HCT116 (cell line): ENCODE data around the gene THOP1. TPM values are rescaled to one million over a fixed set of nuclear protein-coding genes. Genes with fewer than 3 reads are reported as not detected.

Experiments
- ATAC-seq: fragments of 200-7000 bp; cut with Tn5 transposase; 2 replicates; pipeline ENCODE4 v1.9.1; 2020; ENCODE audit warnings: mild to moderate bottlenecking, moderate library complexity
- BruUV-seq: library from RNA; stranded (reverse); fragments of 400-500 nt; replicated peaks from 2 replicates; lab custom pipeline; 2021; lab: Mats Ljungman, UMichigan
- CTCF ChIA-PET: fragments of 300-600 bp; sonication (Branson Sonifier 250); formaldehyde crosslinking; loops from one replicate; lab custom pipeline; 2021; ENCODE audit warnings: antibody characterized with exemption; lab: Charles Lee
- POLR2A ChIA-PET: fragments of 300-600, 350-600 bp; sonication (Branson Sonifier 250); formaldehyde crosslinking; loops from one replicate; lab custom pipeline; 2021; ENCODE audit warnings: antibody characterized with exemption; lab: Charles Lee
- RAD21 ChIA-PET, 2 experiments: fragments of 300-600 bp; sonication (Branson Sonifier 250); formaldehyde crosslinking; loops; one replicate each; lab custom pipeline; 2023; ENCODE audit warnings: low total read pairs in 2 of 2; ENCODE audit not compliant: uncharacterized antibody in 2 of 2, unreplicated experiment in 2 of 2, low non-redundant PET in 1 of 2; lab: Charles Lee
- DNase-seq: peaks from one replicate; pipeline ENCODE4 v3.0.0-alpha.2; 2010; ENCODE audit warnings: low read depth, low spot score
- H2AFZ ChIP-seq: fragments of 200-600 bp; shearing (Covaris generic), sonication (generic); 2 replicates; pipeline ENCODE4 v1.6.1; 2017; ENCODE audit warnings: low read depth, mixed run types, mixed read lengths, antibody characterized with exemption, low read length; ENCODE audit not compliant: poor library complexity, severe bottlenecking
- H3K27ac ChIP-seq: 2 replicates; pipeline ENCODE4 v1.5.1; 2012; ENCODE audit warnings: low read depth, low read length
- H3K27me3 ChIP-seq: fragments of 200-600 bp; sonication (generic); 2 replicates; pipeline ENCODE4 v1.6.1; 2016; ENCODE audit warnings: mixed run types, low read length, mixed read lengths; ENCODE audit not compliant: insufficient read depth
- H3K36me3 ChIP-seq, 2 experiments: fragments of 200-500 bp in 1 of 2; fragments of 200-600 bp in 1 of 2; sonication (Bioruptor generic) in 1 of 2; sonication (generic) in 1 of 2; 2 replicates each; pipeline versions ENCODE4 v1.5.1 to v1.6.1; 2014 to 2016; ENCODE audit warnings: low read length in 2 of 2, inconsistent platforms in 1 of 2, mixed read lengths in 1 of 2, mixed run types in 1 of 2; ENCODE audit not compliant: insufficient read depth in 2 of 2, control insufficient read depth in 1 of 2
- H3K4me1 ChIP-seq, 2 experiments: fragments of 200-600 bp in 1 of 2; sonication (generic) in 1 of 2; 2 replicates each; pipeline versions ENCODE4 v1.5.1 to v1.6.1; 2012 to 2017; ENCODE audit warnings: low read length in 2 of 2, inconsistent platforms in 1 of 2, mild to moderate bottlenecking in 1 of 2, mixed read lengths in 1 of 2, mixed run types in 1 of 2, moderate library complexity in 1 of 2; ENCODE audit not compliant: insufficient read depth in 2 of 2, control insufficient read depth in 1 of 2
- H3K4me2 ChIP-seq: fragments of 200-600 bp; sonication (generic); 2 replicates; pipeline ENCODE4 v1.6.1; 2017; ENCODE audit warnings: mixed run types, low read length, mixed read lengths
- H3K4me3 ChIP-seq, 2 experiments: fragments of 200-600 bp in 1 of 2; sonication (generic) in 1 of 2; replicated peaks in 1 of 2; 2 replicates each; pipeline ENCODE4 v1.5.1; 2011 to 2016; ENCODE audit warnings: low read length in 2 of 2, control low read depth in 1 of 2, low read depth in 1 of 2, mild to moderate bottlenecking in 1 of 2, mixed read lengths in 1 of 2, mixed run types in 1 of 2
- H3K79me2 ChIP-seq: fragments of 200-600 bp; sonication (generic); 2 replicates; pipeline ENCODE4 v1.6.1; 2017; ENCODE audit warnings: mild to moderate bottlenecking, mixed run types, low read length, moderate library complexity, mixed read lengths; ENCODE audit not compliant: insufficient read depth
- H3K9ac ChIP-seq: fragments of 200-600 bp; sonication (generic); 2 replicates; pipeline ENCODE4 v1.6.1; 2016; ENCODE audit warnings: low read length, mixed read lengths
- H3K9me2 ChIP-seq: fragments of 200-600 bp; sonication (generic), shearing (Covaris generic); 2 replicates; pipeline ENCODE4 v1.6.1; 2017; ENCODE audit warnings: mixed run types, mild to moderate bottlenecking, moderate library complexity; ENCODE audit not compliant: insufficient read depth
- H3K9me3 ChIP-seq, 2 experiments: fragments of 200-500 bp in 1 of 2; fragments of 200-600 bp in 1 of 2; sonication (Bioruptor generic) in 1 of 2; sonication (generic) in 1 of 2; 2 replicates each; pipeline ENCODE4 v1.6.1; 2014 to 2017; ENCODE audit warnings: low read length in 2 of 2, mixed read lengths in 2 of 2, inconsistent platforms in 1 of 2, low read depth in 1 of 2, mild to moderate bottlenecking in 1 of 2, mixed run types in 1 of 2, moderate library complexity in 1 of 2; ENCODE audit not compliant: control insufficient read depth in 1 of 2, insufficient read depth in 1 of 2
- H4K20me1 ChIP-seq: fragments of 200-600 bp; sonication (generic), shearing (Covaris generic); 2 replicates; pipeline ENCODE4 v1.6.1; 2017; ENCODE audit warnings: mixed run types, mild to moderate bottlenecking, moderate library complexity; ENCODE audit not compliant: insufficient read depth
- ATF3 ChIP-seq: IDR thresholded peaks from 2 replicates; pipeline ENCODE4 v1.6.1; 2012
- CBX3 ChIP-seq: IDR thresholded peaks from 2 replicates; pipeline ENCODE4 v1.6.1; 2012; ENCODE audit warnings: low read depth
- CEBPB ChIP-seq: IDR thresholded peaks from 2 replicates; pipeline ENCODE4 v1.6.1; 2012; ENCODE audit warnings: low read depth
- EZH2 ChIP-seq: fragments of 200-600 bp; sonication (generic); IDR thresholded peaks from 2 replicates; pipeline ENCODE4 v1.6.1; 2017; ENCODE audit warnings: antibody characterized with exemption, mixed run types
- JUND ChIP-seq: IDR thresholded peaks from 2 replicates; pipeline ENCODE4 v1.6.1; 2012
- POLR2A ChIP-seq: IDR thresholded peaks from 2 replicates; pipeline ENCODE4 v1.7.0; 2011; ENCODE audit warnings: borderline replicate concordance; ENCODE audit not compliant: insufficient read depth, insufficient read length; ENCODE audit errors: extremely low read depth
- RAD21 ChIP-seq: IDR thresholded peaks from 2 replicates; pipeline ENCODE4 v1.6.1; 2012; ENCODE audit warnings: low read depth, mild to moderate bottlenecking
- SIN3A ChIP-seq: IDR thresholded peaks from 2 replicates; pipeline ENCODE4 v1.6.1; 2012; ENCODE audit warnings: low read depth
- SP1 ChIP-seq: IDR thresholded peaks from 2 replicates; pipeline ENCODE4 v1.6.1; 2012; ENCODE audit warnings: low read depth
- YY1 ChIP-seq: IDR thresholded peaks from 2 replicates; pipeline ENCODE4 v1.6.1; 2011; ENCODE audit warnings: low read length, low read depth, moderate library complexity, mild to moderate bottlenecking; ENCODE audit not compliant: insufficient replicate concordance; ENCODE audit errors: extremely low read depth
- ZBTB33 ChIP-seq: IDR thresholded peaks from 2 replicates; pipeline ENCODE4 v1.6.1; 2011; ENCODE audit warnings: mild to moderate bottlenecking, low read length, moderate library complexity; ENCODE audit not compliant: insufficient replicate concordance; ENCODE audit errors: extremely low read depth
- ZFX ChIP-seq: fragments of 450-650 bp; IDR thresholded peaks from 2 replicates; pipeline ENCODE4 v1.6.1; 2017
- intact Hi-C: fragments of 100-400 bp; cut with micrococcal nuclease; formaldehyde crosslinking; loops from 2 replicates; pipeline ENCODE4 v1.10.0; 2022
- total RNA-seq: library from RNA; stranded (reverse); gene quantifications from one replicate; pipeline ENCODE4 v1.2.1, GENCODE V29; 2021; ENCODE audit not compliant: unreplicated experiment
- TF ChIP-seq, protein P1 (sequence below): IDR thresholded peaks from 2 replicates; pipeline ENCODE4 v1.6.1; 2012
- TF ChIP-seq, protein P2 (sequence below), 3 experiments: fragments of 200-600 bp in 1 of 3; sonication (generic) in 1 of 3; IDR thresholded peaks in 2 of 3; conservative IDR thresholded peaks in 1 of 3; 2 replicates each; pipeline ENCODE4 v1.5.1; 2012 to 2017; ENCODE audit warnings: low read depth in 2 of 3, low read length in 2 of 3, antibody characterized with exemption in 1 of 3, borderline replicate concordance in 1 of 3, control low read depth in 1 of 3, mild to moderate bottlenecking in 1 of 3, mixed read lengths in 1 of 3, mixed run types in 1 of 3, moderate library complexity in 1 of 3; ENCODE audit not compliant: insufficient read depth in 1 of 3

The THOP1 gene
- total RNA-seq, 1 experiment from 2014 or later, result 201 TPM

DNA sequence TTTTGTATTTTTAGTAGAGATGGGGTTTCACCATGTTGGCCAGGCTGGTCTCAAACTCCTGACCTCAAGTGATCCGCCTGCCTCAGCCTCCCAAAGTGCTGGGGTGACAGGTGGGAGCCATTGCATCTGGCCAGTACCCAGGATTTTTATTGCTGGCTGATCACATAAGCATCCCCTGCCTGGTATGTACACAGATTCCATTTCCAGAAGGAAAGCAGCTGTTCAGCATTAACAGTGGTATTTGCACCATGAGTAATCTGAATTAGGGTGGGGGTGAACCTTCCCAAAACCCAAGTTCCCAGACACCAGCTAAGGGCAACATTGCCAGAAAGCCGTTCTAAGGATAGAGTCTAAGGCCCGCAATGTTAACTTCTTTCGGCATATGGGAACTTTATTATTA lies 63.3 kb downstream of the THOP1 start:
- Histone ChIP-seq H3K9me2 (no peaks in the 10 kb centered on the region), H3K9me3 (peaks cover 15 to 29% of the 10 kb centered on the region in 2 experiments; a peak in 3 of 4 replicates), H3K9ac (no peak overlapping the region), H3K4me1 (no peaks in the 10 kb centered on the region), H3K79me2 (no peaks in the 10 kb centered on the region), H4K20me1 (no peaks in the 10 kb centered on the region), H3K4me3 (no peak overlapping the region), H2AFZ (no peak overlapping the region), H3K4me2 (no peak overlapping the region), H3K36me3 (peaks cover 7 to 24% of the 10 kb centered on the region in 2 experiments), H3K27ac (no peak overlapping the region), H3K27me3 (no peaks in the 10 kb centered on the region)
- ChIA-PET POLR2A (no interaction called here), RAD21 (no interaction called here), CTCF (no interaction called here)
- BruUV-seq, result no TSS peak
- ATAC-seq (no peak), DNase-seq (no peak)
- no peak for TF ChIP-seq CEBPB
- no peak for TF ChIP-seq POLR2A
- no peak for TF ChIP-seq ZBTB33
- TF ChIP-seq SIN3A, result no peak
- no peak for TF ChIP-seq ATF3
- intact Hi-C loops, result loop anchor here (10.0 kb wide), 1 partner anchor 86 kb away; no protein-coding TSS in a partner anchor

DNA sequence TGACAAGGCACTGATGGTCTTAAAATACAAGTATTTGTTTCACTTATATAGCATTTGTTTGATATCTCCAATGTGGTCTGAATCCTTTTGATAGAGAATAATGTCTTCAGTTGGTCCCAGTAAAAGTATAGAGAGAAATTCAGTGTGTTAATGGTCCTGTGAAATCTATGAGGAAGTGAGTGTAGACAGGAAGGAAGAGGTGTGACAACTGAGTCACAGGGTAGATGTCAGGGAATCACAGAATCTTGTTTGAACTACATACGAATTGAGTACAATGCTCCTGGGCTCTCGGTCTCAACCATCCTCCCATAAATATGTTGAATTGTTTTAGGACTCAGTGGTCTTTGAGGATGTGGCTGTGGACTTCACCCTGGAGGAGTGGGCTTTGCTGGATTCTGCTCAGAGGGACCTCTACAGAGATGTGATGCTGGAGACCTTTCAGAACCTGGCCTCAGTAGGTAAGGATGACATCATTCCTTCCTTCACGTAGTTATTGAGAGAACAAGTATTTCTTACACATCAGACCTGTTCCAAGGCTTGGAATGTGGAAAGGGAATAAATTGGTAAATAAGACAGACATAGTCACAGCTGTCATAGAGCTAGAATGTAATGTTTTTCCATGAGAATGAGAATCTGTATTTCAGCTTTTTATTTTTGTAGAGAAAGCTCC lies 65.1 kb downstream of the THOP1 start:
- no peaks in the 10 kb centered on the region for H3K4me1 ChIP-seq
- H3K36me3 ChIP-seq, result peaks cover 7 to 24% of the 10 kb centered on the region in 2 experiments
- no peak overlapping the region for H3K9ac ChIP-seq
- H2AFZ ChIP-seq, result no peak overlapping the region
- no peak for DNase-seq
- no TSS peak for BruUV-seq
- H3K4me3 ChIP-seq, result no peak overlapping the region
- no peaks in the 10 kb centered on the region for H3K9me2 ChIP-seq
- peaks cover 24 to 35% of the 10 kb centered on the region in 2 experiments; a peak in 3 of 4 replicates for H3K9me3 ChIP-seq
- intact Hi-C loops, result no loop called here
- H3K79me2 ChIP-seq, result no peaks in the 10 kb centered on the region
- ATAC-seq, result no peak
- ChIA-PET CTCF (no interaction called here), POLR2A (no interaction called here), RAD21 (no interaction called here)
- H3K27ac ChIP-seq, result no peak overlapping the region
- H4K20me1 ChIP-seq, result no peaks in the 10 kb centered on the region
- H3K4me2 ChIP-seq, result no peak overlapping the region
- no peaks in the 10 kb centered on the region for H3K27me3 ChIP-seq
- no peak for TF ChIP-seq RAD21
- TF ChIP-seq, protein P1, sequence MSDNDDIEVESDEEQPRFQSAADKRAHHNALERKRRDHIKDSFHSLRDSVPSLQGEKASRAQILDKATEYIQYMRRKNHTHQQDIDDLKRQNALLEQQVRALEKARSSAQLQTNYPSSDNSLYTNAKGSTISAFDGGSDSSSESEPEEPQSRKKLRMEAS, result no peak
- TF ChIP-seq CBX3, result no peak
- no peak for TF ChIP-seq ZBTB33
- TF ChIP-seq YY1, result no peak
- no peak for TF ChIP-seq JUND
- no peak for TF ChIP-seq POLR2A
- no peak for TF ChIP-seq EZH2
- no peak for TF ChIP-seq SP1
- no peak for TF ChIP-seq ZFX
- TF ChIP-seq, protein P2, sequence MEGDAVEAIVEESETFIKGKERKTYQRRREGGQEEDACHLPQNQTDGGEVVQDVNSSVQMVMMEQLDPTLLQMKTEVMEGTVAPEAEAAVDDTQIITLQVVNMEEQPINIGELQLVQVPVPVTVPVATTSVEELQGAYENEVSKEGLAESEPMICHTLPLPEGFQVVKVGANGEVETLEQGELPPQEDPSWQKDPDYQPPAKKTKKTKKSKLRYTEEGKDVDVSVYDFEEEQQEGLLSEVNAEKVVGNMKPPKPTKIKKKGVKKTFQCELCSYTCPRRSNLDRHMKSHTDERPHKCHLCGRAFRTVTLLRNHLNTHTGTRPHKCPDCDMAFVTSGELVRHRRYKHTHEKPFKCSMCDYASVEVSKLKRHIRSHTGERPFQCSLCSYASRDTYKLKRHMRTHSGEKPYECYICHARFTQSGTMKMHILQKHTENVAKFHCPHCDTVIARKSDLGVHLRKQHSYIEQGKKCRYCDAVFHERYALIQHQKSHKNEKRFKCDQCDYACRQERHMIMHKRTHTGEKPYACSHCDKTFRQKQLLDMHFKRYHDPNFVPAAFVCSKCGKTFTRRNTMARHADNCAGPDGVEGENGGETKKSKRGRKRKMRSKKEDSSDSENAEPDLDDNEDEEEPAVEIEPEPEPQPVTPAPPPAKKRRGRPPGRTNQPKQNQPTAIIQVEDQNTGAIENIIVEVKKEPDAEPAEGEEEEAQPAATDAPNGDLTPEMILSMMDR (IDR thresholded peaks at IDR 0.05 in 2 of 3, conservative IDR thresholded peaks at IDR 0.05 in 1 of 3; ENCODE audit: borderline replicate concordance in 1 of 3, insufficient read depth in 1 of 3, low read depth in 2 of 3, low read length in 2 of 3), result no peak
